SU-DHL-6 (cell line): ENCODE results near the gene PDE9A.

Experiments
- H2AFZ ChIP-seq: fragments of 200-600 bp; sonication (generic); 2 replicates; pipeline ENCODE4 v1.6.1; 2014; ENCODE audit warnings: low read depth, mild to moderate bottlenecking, moderate library complexity, mixed read lengths, antibody characterized with exemption, low read length; ENCODE audit not compliant: severe bottlenecking
- H3F3A ChIP-seq: fragments of 200-600 bp; shearing (Covaris generic); 2 replicates; pipeline ENCODE4 v1.6.0; 2016; ENCODE audit warnings: antibody characterized with exemption, mild to moderate bottlenecking; ENCODE audit not compliant: insufficient read depth
- H3K27ac ChIP-seq: fragments of 200-600 bp; sonication (generic); 2 replicates; pipeline ENCODE4 v1.5.1; 2016; ENCODE audit warnings: low read depth, mild to moderate bottlenecking, low read length, moderate library complexity, mixed read lengths
- H3K27me3 ChIP-seq: fragments of 200-600 bp; sonication (generic), shearing (Covaris generic); 2 replicates; pipeline ENCODE4 v1.6.0; 2014; ENCODE audit warnings: mild to moderate bottlenecking, low read length
- H3K36me3 ChIP-seq: fragments of 200-600 bp; sonication (generic); 2 replicates; pipeline ENCODE4 v1.6.1; 2014; ENCODE audit warnings: mild to moderate bottlenecking, low read length, mixed read lengths
- H3K4me2 ChIP-seq: fragments of 300-600, 200-600 bp; shearing (Covaris generic), sonication (generic); 2 replicates; pipeline ENCODE4 v1.6.0; 2014; ENCODE audit warnings: low read length, low read depth, mild to moderate bottlenecking; ENCODE audit not compliant: poor library complexity, severe bottlenecking
- H3K4me3 ChIP-seq: fragments of 200-600 bp; sonication (generic); 2 replicates; pipeline ENCODE4 v1.5.1; 2014; ENCODE audit warnings: antibody characterized with exemption, low read length, mild to moderate bottlenecking, mixed read lengths; ENCODE audit not compliant: insufficient read depth, poor library complexity, severe bottlenecking
- H3K79me2 ChIP-seq: fragments of 200-600 bp; sonication (generic); 2 replicates; pipeline ENCODE4 v1.6.1; 2014; ENCODE audit warnings: mild to moderate bottlenecking, low read length, moderate library complexity; ENCODE audit not compliant: insufficient read depth
- H3K9ac ChIP-seq: fragments of 200-600 bp; sonication (generic); 2 replicates; pipeline ENCODE4 v1.7.0; 2014; ENCODE audit warnings: mild to moderate bottlenecking, low read length
- H3K9me2 ChIP-seq: fragments of 200-600 bp; sonication (generic); replicated peaks from 2 replicates; pipeline ENCODE4 v1.6.1; 2014; ENCODE audit warnings: low read length; ENCODE audit not compliant: insufficient read depth
- H3K9me3 ChIP-seq: fragments of 200-600 bp; sonication (generic); 2 replicates; pipeline ENCODE4 v1.6.1; 2014; ENCODE audit warnings: low read length, mixed read lengths; ENCODE audit not compliant: insufficient read depth
- H4K20me1 ChIP-seq: fragments of 200-600 bp; sonication (generic); 2 replicates; pipeline ENCODE4 v1.6.1; 2014; ENCODE audit warnings: low read depth, mild to moderate bottlenecking, antibody characterized with exemption, low read length, moderate library complexity, mixed read lengths
- CTCF ChIP-seq: fragments of 200-600 bp; sonication (generic); IDR thresholded peaks from one replicate; pipeline ENCODE4 v1.5.1; 2017; ENCODE audit warnings: antibody characterized with exemption, mild to moderate bottlenecking, low read length, moderate library complexity; ENCODE audit not compliant: insufficient read depth, poor library complexity, severe bottlenecking
- EZH2phosphoT487 ChIP-seq: fragments of 200-600 bp; sonication (generic), shearing (Covaris generic); conservative IDR thresholded peaks from 2 replicates; pipeline ENCODE4 v1.6.1; 2018; ENCODE audit warnings: mild to moderate bottlenecking, antibody characterized with exemption, low read length, moderate library complexity, mixed read lengths

The PDE9A gene

GRCh38 chr21:42672699-42673458 is 19.5 kb downstream of the PDE9A start:
- Histone ChIP-seq H4K20me1 (no peaks in the 10 kb centered on the region; the same call in 1 of the 2 replicates), H3K9me2 (no peaks in the 10 kb centered on the region), H2AFZ (no peak overlapping the region), H3F3A (no peaks in the 10 kb centered on the region), H3K4me2 (no peak overlapping the region), H3K79me2 (no peaks in the 10 kb centered on the region), H3K27me3 (no peaks in the 10 kb centered on the region), H3K27ac (no peak overlapping the region), H3K9ac (no peak overlapping the region), H3K36me3 (no peaks in the 10 kb centered on the region), H3K9me3 (no peaks in the 10 kb centered on the region), H3K4me3 (no peak overlapping the region)
- TF ChIP-seq CTCF (no peak), EZH2phosphoT487 (no peak)

- H3K4me2 ChIP-seq: no peak overlapping the region
- H3K9ac ChIP-seq: no peak overlapping the region
- H3K9me3 ChIP-seq: no peaks in the 10 kb centered on the region
- H3K79me2 ChIP-seq: no peaks in the 10 kb centered on the region
- no peaks in the 10 kb centered on the region for H3K36me3 ChIP-seq
- no peak overlapping the region for H2AFZ ChIP-seq
- H4K20me1 ChIP-seq: no peaks in the 10 kb centered on the region; the same call in 1 of the 2 replicates
- H3K27ac ChIP-seq: no peak overlapping the region
- no peaks in the 10 kb centered on the region for H3K27me3 ChIP-seq
- H3K4me3 ChIP-seq: no peak overlapping the region
- no peak for TF ChIP-seq EZH2phosphoT487
- H3K9me2 ChIP-seq: no peaks in the 10 kb centered on the region
- no peaks in the 10 kb centered on the region for H3F3A ChIP-seq
Measured at GRCh38 chr21:42673633-42674328, 20.4 kb downstream of the PDE9A start.

GRCh38 chr21:42674351-42674940 is 21.0 kb downstream of the PDE9A start:
- H3F3A ChIP-seq: no peaks in the 10 kb centered on the region
- H3K36me3 ChIP-seq: no peaks in the 10 kb centered on the region
- H3K9me3 ChIP-seq: no peaks in the 10 kb centered on the region
- H3K27me3 ChIP-seq: no peaks in the 10 kb centered on the region
- no peak overlapping the region for H3K4me2 ChIP-seq
- no peaks in the 10 kb centered on the region for H3K79me2 ChIP-seq
- H3K4me3 ChIP-seq: no peak overlapping the region
- H3K9ac ChIP-seq: no peak overlapping the region
- H3K27ac ChIP-seq: no peak overlapping the region
- H4K20me1 ChIP-seq: no peaks in the 10 kb centered on the region; the same call in 1 of the 2 replicates
- no peaks in the 10 kb centered on the region for H3K9me2 ChIP-seq
- TF ChIP-seq EZH2phosphoT487 (no peak), CTCF (no peak)
- no peak overlapping the region for H2AFZ ChIP-seq
